ENCODE results near the gene SAFB2.

DNA sequence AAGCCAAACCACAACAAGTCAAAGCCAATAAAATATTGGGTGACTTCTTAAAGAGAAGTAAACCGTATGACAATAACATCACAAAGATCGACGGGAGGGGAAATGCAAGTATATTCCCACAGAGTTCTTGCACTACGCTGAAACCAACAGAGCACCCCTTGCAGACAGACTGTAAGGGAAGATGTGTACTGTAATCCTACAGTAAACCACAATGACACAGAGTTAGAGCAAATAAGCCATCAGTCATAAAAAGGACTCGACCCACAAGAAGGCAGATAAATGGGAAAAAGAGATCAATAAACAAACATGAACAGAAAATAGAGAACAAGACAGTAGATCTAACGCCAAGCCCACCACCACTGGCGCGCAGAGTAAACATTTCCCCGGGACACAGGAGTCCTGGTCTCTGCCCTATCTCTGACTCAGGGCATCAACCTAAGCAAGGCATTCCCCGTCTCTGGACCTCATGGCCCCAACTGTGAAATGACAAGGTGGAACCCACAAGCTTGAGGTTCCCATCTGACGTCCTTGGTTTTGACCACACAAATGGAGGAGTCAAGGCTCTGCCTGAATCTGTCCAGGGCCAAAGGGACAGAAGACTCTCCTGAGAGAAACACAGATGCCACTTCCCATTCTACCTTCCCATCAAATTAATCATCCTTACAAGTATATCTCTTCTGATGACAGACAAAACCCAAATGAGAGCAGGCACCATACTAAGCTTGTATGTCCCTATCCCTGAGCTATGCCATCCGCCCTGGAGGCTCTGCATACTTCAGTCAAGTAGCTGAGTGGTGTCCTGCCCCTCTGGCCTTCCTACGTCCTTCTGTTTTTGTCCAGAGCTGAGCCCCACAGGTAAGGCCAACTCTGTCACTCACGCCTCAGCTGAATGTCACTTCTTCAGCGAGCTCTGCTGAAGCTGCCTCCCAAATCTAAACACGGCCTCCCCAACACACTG, 15.0 kb downstream of the SAFB2 start:
- TF ChIP-seq, protein P1, sequence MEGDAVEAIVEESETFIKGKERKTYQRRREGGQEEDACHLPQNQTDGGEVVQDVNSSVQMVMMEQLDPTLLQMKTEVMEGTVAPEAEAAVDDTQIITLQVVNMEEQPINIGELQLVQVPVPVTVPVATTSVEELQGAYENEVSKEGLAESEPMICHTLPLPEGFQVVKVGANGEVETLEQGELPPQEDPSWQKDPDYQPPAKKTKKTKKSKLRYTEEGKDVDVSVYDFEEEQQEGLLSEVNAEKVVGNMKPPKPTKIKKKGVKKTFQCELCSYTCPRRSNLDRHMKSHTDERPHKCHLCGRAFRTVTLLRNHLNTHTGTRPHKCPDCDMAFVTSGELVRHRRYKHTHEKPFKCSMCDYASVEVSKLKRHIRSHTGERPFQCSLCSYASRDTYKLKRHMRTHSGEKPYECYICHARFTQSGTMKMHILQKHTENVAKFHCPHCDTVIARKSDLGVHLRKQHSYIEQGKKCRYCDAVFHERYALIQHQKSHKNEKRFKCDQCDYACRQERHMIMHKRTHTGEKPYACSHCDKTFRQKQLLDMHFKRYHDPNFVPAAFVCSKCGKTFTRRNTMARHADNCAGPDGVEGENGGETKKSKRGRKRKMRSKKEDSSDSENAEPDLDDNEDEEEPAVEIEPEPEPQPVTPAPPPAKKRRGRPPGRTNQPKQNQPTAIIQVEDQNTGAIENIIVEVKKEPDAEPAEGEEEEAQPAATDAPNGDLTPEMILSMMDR (IDR thresholded peaks at IDR 0.05) = no peak
- TF ChIP-seq POLR2AphosphoS5 (IDR thresholded peaks at IDR 0.05; ENCODE audit: low read depth, low read length) (no peak), MXI1 (IDR thresholded peaks at IDR 0.05; ENCODE audit: low read depth, low read length) (no peak), FOXJ3 (CRISPR knock-in tag; IDR thresholded peaks at IDR 0.05) (no peak)
- TF ChIP-seq, protein P2, sequence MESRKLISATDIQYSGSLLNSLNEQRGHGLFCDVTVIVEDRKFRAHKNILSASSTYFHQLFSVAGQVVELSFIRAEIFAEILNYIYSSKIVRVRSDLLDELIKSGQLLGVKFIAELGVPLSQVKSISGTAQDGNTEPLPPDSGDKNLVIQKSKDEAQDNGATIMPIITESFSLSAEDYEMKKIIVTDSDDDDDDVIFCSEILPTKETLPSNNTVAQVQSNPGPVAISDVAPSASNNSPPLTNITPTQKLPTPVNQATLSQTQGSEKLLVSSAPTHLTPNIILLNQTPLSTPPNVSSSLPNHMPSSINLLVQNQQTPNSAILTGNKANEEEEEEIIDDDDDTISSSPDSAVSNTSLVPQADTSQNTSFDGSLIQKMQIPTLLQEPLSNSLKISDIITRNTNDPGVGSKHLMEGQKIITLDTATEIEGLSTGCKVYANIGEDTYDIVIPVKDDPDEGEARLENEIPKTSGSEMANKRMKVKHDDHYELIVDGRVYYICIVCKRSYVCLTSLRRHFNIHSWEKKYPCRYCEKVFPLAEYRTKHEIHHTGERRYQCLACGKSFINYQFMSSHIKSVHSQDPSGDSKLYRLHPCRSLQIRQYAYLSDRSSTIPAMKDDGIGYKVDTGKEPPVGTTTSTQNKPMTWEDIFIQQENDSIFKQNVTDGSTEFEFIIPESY (IDR thresholded peaks at IDR 0.05; ENCODE audit: borderline replicate concordance, low read depth) = no peak
- TF ChIP-seq, protein P3, sequence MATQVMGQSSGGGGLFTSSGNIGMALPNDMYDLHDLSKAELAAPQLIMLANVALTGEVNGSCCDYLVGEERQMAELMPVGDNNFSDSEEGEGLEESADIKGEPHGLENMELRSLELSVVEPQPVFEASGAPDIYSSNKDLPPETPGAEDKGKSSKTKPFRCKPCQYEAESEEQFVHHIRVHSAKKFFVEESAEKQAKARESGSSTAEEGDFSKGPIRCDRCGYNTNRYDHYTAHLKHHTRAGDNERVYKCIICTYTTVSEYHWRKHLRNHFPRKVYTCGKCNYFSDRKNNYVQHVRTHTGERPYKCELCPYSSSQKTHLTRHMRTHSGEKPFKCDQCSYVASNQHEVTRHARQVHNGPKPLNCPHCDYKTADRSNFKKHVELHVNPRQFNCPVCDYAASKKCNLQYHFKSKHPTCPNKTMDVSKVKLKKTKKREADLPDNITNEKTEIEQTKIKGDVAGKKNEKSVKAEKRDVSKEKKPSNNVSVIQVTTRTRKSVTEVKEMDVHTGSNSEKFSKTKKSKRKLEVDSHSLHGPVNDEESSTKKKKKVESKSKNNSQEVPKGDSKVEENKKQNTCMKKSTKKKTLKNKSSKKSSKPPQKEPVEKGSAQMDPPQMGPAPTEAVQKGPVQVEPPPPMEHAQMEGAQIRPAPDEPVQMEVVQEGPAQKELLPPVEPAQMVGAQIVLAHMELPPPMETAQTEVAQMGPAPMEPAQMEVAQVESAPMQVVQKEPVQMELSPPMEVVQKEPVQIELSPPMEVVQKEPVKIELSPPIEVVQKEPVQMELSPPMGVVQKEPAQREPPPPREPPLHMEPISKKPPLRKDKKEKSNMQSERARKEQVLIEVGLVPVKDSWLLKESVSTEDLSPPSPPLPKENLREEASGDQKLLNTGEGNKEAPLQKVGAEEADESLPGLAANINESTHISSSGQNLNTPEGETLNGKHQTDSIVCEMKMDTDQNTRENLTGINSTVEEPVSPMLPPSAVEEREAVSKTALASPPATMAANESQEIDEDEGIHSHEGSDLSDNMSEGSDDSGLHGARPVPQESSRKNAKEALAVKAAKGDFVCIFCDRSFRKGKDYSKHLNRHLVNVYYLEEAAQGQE (IDR thresholded peaks at IDR 0.05; ENCODE audit: low read depth, low read length) = no peak
